Activated CD8-positive, alpha-beta memory T cell treated with anti-CD3 and anti-CD28 coated beads, Interleukin-2, amount 50 U/mL, for 24 hours (primary cell): ENCODE data around the gene KIF22.
"Not testable (repeated sequence)": the region's sequence is repeated elsewhere in the genome, so short reads cannot be mapped to it uniquely, and the experiment has no call there.

Experiments used
- DNase-seq: peaks from one replicate; pipeline ENCODE4 v3.0.0-alpha.2; 2020; ENCODE audit errors: extremely low read depth

The KIF22 gene

DNA sequence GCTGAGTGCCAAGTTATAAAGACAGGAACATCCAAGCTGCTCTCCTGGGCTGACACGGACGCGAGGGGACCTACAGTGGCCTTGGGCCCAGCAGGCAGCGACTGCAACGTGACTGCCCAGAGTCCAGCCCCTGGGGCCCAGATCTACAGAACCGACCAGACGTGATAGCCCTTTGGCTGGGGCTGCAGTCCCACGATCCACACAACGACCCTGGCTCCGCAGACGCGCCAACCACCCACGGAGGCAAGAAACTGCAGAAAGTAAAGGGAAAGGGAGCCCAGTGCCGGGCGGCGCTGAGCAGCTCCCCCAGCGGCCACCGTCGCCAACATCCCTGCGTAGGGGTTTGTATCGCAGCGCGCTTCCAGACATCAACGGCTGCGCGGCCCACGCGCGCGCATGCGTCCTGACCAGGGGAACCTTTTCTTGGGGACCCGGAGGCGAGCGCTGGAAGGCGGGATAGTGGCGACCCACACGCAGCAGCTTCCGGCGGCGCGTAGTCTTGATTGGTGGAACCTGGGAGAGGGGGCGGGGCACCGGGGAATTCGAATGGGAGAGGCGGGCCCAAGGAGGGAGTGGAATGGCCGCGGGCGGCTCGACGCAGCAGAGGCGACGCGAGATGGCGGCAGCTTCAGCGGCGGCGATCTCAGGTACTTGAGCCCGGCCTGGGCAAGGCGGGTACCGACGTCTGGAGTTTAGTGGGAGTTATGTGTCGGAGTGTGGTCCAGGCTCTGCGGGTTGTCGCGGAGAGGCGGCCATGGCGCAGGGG lies at the start of gene KIF22:
Gene KIF22 (plus strand): TSS at position 569 of the 766 bp plus-strand sequence. CDS start 9 bp downstream, at position 578.
- DNase-seq, result peak; percentile 99

DNA sequence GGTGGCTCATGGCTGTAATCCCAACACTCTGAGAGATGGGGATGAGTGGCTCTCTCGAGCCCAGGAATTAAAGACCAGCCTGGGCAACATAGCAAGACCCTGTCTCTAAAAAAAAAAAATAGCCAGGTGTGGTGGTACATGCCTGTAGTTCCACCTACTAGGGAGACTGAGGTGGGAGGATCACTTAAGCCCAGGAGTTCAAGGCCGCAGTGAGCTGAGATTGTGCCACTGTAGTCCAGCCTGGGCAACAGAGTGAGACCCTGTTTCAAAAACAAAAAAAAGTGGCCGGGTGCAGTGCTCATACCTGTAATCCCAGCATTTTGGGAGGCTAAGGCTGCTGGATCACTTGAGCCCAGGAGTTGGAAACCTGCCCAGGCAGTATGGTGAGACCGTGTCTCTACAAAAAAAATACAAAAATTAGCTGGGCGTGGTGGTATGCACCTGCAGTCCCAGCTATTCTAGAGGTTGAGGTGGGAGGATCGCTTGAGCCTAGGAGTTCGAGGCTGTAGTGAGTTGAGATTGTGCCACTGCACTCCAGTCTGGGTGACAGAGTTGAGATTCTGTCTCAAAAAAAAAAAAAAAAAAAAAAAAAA lies 47.8 kb upstream of the KIF22 start:
- DNase-seq, result no peak

DNA sequence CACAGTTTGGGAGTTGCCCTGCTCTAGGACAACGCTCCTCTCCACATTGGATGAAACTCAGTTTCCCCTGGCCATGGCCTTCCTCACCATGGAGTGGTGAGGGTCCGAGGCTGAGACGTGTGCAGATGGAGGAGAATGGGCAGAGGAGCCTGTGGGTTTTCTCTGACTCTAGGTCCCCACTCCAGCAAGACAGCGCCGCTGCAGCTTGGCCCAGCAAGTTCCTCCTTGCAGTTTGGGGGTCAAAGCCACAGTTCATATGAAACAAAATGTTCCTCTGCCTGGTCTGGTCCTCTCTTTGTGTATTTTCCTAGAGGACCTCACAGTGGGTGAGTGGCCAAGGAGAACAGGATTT lies 47.1 kb upstream of the KIF22 start:
- DNase-seq, result no peak

DNA sequence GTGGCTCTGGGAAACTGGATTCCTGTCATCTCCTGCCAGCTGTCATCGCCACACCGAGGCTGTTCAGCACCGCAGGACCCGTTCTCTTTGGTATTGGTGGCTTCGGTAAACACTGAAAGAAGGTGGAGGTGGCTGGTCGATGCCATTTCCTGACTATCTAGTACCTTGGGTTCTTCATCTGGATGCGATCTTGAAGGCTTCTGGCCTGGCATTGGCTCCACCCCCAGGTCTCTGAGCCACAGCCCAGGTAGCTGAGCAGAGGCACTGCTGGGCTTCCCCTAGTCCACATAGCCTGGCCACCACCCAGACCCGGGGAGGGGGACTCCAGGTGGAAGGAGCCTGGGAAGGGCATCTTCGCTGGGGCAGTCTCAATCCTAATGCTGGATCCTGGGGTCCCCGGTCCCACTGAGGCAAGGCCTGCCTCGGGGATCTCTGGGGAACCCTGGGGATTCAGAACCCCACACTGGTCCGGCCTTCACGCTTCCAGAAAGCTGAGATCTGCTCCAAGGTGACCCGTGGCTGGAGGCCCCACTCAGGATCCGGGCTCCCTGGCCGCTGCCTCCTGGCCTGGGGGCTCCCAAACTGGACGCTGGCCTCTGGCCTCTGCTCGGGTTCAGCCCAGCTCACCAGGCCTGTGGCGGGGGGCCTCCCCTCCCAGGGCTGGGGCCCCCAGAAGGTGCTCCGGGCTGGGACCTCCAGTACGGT lies 46.6 kb upstream of the KIF22 start:
- no peak for DNase-seq

DNA sequence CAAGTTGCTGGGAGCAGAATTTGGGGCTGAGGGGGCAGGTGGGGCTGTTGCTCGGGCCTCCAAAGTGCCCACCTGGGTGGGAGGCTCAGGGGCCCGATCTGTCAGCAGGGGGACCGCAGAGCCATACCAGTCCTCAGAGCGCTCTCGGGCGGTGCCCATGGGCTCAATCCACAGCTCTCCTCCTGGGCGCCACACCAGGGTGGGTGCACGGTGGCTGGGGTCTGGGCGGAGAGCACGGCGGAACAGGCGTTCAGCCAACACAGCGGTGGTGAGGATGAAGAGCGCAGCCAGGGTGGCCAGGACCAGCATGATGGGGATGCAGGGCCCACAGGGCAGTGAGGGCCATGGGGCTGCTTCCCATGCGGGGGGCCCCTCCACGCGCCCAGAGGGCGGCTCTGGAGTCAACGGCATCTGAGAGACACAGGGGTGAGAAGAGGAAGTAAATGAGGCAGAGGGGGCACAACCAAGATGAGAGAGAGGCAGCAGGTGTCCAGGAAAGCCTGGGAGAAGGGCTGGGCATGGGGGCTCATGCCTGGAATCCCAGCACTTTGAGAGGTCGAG lies 45.9 kb upstream of the KIF22 start:
- no peak for DNase-seq

DNA sequence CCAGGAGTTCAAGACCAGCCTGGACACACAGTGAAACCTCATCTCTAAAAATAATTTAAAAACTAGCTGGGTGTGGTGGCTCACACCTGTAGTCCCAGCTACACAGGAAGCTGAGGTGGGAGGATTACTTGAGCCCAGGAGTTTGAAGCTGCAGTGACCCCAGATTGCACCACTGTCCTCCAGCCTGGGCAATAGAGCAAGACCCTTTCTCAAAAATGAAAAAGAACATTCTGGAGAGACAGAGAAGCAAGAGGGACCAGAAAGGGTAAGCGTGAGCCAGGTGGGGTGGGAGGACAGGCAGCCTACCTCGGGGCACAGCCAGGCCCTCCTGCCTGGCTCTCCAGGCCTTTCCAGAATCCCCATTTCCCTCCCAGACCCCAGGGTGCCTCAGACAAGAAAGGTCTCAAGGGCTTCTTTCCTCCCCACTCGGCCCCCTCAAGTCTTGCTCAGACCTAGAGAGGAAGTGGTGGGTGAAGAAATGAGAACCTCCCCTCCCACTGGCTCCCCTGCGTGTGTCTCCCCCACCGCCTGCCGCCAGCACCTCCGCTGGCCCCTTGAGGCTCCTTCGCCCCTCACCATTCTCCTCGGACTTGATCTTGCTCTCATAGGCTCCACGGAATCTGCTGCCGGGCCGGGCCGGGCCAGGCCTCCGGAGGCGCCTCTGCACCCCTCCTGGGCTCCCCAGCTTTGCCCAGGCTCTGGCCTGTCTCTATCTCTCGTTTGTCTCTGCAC lies 45.3 kb upstream of the KIF22 start:
- no peak for DNase-seq

DNA sequence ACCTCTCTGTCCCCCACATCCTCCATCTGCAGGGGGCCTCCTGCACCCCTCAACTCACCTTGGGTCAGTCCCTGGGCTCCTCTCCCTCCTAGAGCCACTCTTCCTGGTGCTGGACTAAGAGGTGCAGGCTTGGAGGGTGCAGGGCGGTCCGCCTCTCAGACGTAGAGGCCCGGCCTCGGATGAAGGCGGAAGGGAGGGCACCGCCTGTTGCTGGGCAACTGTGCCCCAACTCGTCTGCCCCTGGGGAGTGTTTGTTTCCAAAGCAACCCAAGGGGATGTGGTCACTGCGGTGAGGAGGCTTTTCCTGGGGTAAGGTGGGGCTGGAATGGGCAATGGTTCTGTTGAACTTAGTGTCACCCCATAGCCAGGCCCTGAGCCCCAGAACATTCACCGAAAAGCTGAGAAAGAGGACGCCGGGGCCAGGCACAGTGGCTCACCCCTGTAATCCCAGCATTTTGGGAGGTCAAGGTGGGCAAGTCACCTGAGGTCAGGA lies 44.7 kb upstream of the KIF22 start, which contains the start of gene C16orf54:
Gene C16orf54 (minus strand): TSS at position 138 of the 493 bp plus-strand sequence. CDS start 1,039 bp downstream, outside the sequence.
- peak; percentile 75 for DNase-seq

DNA sequence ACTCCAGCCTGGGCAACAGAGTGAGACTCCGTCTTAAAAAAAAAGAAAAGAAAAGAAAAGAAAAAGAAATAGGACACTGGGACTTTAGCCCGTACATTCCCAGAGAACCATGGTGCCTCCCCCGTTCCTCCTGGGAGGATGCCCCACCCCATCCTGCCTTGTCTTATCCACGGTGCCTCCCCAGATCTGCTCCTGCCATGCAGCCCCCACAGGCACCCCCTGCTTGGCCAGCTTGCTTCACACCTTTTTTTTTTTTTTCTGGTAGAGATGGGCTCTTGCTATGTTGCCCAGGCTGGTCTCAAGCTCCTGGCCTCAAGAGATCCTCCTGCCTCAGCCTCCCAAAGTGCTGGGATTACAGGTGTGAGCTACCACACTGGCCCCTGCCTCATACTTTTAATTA lies 44.0 kb upstream of the KIF22 start:
- DNase-seq, result not testable (repeated sequence)

DNA sequence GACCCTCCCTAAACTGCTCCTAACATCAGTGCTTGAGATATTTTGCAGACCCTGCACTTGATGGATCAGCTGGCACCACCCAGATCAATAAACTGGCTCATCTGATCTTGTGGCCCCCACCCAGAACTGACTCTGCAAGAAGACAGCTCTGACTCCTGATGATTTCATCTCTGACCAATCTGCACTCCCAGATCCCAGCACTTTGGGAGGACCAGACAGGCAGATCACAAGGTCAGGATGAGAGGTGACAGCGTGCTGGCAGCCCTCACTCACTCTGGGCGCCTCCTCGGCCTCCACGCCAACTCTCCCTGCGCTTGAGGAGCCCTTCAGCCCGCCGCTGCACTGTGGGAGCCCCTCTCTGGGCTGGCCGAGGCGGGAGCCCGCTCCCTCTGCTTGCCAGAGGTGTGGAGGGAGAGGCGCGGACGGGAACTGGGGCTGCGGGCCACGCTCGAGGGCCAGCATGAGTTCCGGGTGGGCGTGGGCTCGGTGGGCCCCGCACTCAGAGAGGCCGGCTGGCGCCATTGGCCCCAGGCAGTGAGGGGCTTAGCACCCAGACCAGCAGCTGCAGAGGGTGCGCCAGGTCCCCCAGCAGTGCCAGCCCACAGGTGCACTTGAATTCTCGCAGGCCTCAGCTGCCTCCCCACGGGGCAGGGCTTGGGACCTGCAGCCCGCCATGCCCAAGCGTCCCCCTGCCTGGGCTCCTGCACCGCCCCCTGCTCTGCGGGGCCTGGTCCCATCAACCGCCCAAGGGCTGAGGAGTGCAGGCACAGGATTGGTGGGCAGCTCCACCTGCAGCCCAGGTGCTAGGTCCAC lies 42.4 kb upstream of the KIF22 start:
- DNase-seq, result no peak

DNA sequence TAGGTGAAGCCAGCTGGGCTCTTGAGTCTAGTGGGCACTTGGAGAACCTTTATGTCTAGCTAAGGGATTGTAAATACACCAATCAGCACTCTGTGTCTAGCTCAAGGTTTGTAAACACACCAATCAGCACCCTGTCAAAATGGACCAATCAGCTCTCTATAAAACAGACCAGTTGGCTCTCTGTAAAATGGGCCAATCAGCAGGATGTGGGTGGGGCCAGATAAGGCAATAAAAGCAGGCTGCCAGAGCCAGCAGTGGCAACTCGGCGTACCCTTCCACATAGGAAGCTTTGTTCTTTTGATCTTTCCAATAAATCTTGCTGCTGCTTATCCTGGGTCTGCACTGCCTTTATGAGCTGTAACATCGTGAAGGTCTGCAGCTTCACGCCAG lies 41.8 kb upstream of the KIF22 start:
- not testable (repeated sequence) for DNase-seq

DNA sequence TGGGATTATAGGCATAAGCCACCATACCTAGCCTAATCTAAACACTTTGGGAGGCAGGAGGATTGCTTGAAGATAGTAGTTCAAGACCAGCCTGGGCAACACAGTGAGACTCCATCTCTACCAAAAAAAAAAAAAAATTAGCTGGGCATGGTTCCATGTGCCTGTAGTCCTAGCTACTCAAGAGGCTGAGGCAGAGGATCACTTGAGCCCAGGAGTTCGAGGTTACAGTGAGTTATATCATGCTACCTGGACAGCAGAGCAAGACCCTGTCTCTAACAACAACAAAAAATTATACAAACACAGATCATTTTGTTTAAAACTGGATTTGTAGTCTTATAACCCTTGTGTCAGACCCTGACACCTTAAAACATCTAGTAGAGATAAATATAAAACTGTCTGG lies 37.0 kb upstream of the KIF22 start:
- no peak for DNase-seq

DNA sequence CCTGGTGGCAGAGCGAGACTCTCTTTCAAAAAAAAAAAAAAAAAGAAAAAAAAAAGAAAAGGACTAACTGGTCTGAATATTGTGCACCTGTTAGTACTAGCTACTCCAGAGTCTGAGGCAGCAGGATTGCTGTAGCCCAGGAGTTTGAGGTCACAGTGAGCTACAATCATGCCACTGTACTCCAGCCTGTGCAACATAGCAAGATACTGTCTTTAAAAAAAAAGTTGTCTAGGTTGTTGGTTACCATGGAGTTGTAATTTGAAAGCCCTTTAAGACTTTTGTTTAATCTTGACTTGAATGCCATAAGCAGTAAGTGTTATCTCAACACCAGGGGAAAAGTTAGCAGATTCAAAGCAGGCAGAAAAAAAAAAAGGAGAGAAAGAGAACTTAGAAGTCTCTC lies 33.9 kb upstream of the KIF22 start:
- DNase-seq, result no peak

DNA sequence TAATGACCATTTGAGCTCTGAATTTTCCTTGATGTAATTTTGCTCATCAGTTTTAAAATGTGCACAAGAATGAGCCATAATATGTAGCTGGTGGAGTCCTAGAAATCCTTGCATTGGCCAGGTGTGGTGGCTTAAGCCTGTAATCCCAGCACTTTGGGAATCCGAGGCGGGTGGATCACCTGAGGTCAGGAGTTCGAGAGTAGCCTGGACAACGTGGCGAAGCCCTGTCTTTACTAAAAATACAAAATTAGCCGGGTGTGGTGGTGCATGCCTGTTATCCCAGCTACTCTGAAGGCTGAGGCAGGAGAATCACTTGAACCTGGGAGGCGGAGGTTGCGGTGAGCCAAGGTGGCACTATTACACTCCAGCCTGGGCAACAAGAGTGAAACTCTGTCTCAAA lies 33.5 kb upstream of the KIF22 start:
- not testable (repeated sequence) for DNase-seq

DNA sequence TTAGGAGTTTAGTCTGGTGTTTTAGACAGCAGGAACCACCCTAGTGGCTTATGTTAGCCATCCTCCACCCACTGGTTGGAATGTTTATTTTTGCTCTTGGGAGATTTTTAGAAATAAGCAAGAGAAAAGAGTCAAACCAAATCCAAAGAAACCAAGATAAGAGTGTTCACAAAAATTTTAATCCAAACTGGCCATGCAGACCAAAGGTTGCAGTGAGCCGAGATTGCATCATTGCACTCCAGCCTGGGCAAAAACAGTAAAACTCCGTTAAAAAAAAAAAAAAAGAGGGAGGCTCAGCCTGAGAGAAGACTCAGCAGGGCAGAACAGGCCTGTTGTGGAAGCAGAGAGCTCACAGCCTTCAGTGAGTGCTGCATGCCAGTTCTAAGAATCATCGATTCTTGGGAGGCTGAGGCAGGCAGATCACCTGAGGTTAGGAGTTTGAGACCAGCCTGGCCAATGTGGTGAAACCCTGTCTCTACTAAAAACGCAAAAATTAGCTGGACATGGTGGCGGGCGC lies 32.5 kb upstream of the KIF22 start:
- no peak for DNase-seq

DNA sequence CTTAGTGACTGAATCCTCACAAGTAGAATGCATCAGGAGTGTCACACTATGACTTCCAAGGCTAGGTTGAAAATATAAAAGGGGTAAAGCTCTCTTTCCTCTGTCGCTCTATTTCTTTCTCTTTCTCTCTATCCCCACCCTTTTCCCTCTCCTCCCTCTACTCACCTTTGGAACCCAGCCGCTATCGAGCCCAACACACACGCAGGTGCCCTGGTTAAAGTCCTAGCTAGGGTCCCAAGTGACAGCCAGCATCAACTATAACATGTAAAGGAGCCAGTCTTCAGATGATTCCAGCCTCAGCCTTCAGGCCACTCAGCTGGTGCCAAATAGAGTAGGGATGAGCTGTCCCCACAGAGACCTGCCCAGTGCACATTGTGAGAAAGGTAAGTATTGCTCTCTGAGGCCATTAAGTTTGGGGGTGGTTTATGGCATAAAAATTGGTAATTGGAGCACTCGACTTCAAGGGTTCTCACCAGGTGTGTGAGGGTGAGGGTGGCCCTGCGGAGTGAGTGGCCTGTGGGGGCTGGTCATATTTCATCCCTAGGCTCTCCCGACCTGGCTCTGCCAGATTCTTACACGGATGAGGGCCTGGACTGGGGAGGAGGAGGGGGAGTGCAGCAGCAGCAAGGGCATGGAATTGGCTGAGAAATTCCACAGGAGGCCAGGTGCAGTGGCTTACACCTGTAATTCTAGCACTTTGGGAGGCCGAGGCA lies 29.8 kb upstream of the KIF22 start:
- no peak for DNase-seq

DNA sequence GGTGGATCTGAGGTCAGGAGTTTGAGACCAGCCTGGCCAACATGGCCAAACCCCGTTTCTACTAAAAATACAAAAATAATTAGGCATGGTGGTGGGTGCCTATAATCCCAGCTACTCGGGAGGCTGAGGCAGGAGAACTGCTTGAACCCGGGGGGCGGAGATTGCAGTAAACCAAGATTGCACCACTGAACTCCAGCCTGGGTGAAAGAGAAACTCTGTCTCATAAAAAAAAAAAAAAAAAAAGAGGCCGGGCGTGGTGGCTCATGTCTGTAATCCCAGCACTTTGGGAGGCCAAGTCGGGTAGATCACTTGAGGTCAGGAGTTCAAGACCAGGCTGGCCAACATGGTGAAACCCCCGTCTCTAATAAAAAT lies 29.3 kb upstream of the KIF22 start:
- not testable (repeated sequence) for DNase-seq

DNA sequence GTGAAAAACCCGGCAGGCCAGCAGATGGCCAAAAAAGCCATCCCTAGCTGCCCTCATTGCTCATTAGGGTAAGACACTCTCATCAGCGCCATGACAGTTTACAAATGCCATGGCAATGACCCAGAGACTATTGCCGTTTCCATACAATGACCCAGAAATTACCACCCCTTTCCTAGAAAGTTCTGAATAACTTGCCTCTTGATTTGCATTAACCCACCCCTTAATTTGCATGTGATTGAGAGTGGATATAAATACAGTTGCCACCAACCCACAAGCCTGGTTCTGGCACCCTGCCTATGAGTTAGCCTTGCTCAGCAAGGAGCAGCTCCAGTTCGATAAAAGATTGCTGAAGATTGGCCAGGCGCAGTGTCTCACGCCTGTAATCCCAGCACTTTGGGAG lies 28.7 kb upstream of the KIF22 start:
- DNase-seq, result no peak

DNA sequence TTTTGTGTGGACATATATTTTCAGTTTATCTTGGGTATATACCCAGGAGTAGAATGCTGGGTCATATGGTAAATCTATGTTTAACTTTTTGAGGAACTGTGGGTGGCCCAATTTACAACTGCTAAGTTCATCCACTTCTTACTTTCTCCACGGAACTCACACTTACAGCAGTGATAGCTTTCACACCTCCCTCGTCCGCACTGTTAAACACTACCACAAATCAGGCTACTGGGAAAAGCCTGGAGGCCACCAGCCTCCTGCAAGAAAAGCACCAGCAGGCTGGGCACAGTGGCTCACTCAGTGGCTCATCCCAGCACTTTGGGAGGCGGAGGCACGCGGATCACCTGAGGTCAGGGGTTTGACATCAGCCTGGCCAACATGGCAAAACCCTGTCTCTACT lies 27.2 kb upstream of the KIF22 start:
- no peak for DNase-seq

DNA sequence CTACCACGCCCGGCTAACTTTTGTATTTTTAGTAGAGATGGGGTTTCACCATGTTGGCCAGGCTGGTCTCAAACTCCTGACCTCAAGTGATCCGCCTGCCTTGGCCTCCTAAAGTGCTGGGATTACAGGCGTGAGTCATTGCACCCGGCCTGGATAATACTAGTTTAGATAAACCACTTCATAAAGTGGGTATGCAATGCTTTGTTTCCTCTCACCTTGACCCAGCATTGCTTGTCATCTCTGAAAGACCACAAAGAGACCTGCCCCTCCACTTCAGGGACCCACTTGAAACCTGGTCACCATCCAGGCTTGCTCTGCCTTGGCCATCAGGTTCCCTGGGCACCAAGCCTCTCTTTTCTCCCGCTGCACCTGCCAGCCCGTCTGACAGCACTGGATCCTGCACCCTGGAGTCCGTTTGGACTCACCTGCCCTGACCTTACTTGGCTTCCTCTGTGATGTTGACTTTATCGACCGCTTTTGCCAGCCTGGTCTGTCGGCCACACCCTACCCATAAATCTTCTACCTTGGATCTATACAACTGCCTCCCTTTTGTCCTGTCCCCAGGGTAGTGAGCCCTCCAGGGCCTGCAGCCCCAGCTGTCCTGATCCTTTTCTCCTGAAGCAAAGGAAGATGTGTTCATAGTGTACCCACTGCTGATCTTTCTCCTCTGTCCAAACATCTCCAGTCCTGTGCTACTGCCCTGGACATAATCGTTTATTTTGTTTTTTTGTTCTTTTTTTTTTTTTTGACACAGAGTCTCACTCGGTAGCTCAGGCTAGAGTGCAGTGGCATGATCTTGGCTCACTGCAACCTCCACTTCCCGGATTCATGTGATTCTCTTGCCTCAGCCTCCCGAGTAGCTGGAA lies 25.2 kb upstream of the KIF22 start:
- no peak for DNase-seq
